Measurements from ENCODE around the gene SSBP3. TPM values are rescaled to one million over a fixed set of nuclear protein-coding genes. Genes with fewer than 3 reads are reported as not detected.

SSBP3 gene
- total RNA-seq, 2 experiments from 2014 or later = 44.4 to 49.6 TPM

- Mint-ChIP-seq H3K27ac (no peak overlapping the region), H3K4me1 (ENCODE audit: low read depth) (peaks cover 22% of the 10 kb centered on the region), H3K36me3 (no peaks in the 10 kb centered on the region), H3K27me3 (no peaks in the 10 kb centered on the region), H3K9me3 (no peaks in the 10 kb centered on the region), H3K4me3 (no peak overlapping the region)
- no peak for DNase-seq
- intact Hi-C loops (cut with micrococcal nuclease) = no loop called here
- POLR2A ChIA-PET = no interaction called here
- CTCF ChIA-PET = no interaction called here
Observed at GRCh38 chr1:54328066-54328636, 78.0 kb downstream of the SSBP3 start.

GRCh38 chr1:54327386-54328065 is 78.7 kb downstream of the SSBP3 start:
- CTCF ChIA-PET = no interaction called here

DNA sequence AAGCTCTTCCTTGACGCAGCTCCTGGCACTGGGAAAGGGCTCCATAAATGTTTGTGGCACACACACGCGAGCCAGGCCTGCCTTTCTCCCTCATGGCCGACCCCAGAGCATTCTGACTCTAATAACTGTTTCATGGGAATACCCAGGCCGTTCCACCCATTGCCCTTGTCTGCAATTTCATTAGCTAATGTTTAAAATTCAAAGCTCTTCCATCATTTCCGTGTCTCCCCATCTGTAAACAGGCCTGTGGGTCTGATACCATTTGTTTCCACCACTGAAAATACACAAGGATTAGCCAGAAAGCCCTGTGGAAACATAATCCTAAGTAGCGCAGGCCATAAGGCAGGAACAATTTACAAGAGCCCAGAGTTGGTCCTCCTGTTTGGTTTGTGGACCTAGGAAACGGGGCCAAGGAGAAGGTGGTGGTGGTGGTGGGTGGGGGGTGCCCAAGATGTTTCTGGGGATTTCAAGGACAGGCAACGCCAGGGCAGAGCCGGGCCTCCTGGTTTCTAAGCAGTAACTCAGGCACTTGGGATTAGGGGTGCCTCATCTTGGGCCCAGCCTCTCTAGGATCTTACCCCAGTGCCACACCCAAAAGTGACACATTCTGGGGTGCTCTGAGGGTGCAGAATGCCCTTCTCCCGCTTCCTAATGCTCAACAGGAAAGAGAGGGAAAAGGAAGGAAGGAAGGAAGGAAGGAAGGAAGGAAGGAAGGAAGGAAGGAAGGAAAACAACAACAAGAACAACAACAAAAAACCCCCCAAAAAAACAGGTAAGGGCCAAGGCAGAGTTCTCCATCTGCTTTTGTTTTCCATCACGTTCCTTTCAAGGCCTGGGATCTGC is 79.4 kb downstream of the SSBP3 start:
- H3K27ac Mint-ChIP-seq = no peak overlapping the region
- no peaks in the 10 kb centered on the region for H3K27me3 Mint-ChIP-seq
- DNase-seq = no peak
- H3K4me1 Mint-ChIP-seq (ENCODE audit: low read depth) = peaks cover 24% of the 10 kb centered on the region
- intact Hi-C loops (cut with micrococcal nuclease) = no loop called here
- H3K36me3 Mint-ChIP-seq = no peaks in the 10 kb centered on the region
- H3K4me3 Mint-ChIP-seq = no peak overlapping the region
- no peaks in the 10 kb centered on the region for H3K9me3 Mint-ChIP-seq
- ChIA-PET POLR2A (interaction anchor here (0.5 kb wide), 1 partner anchor 13 kb away, joined by 4 read pairs; no protein-coding TSS in a partner anchor), CTCF (interaction anchor here (0.7 kb wide), 2 partner anchors 13 to 162 kb away, joined by 3 read pairs; no protein-coding TSS in a partner anchor)

More at GRCh38 chr1:54327386-54328065, 78.7 kb downstream of the SSBP3 start:
- intact Hi-C loops (cut with micrococcal nuclease) = no loop called here
- Mint-ChIP-seq H3K27ac (no peak overlapping the region), H3K4me3 (no peak overlapping the region), H3K4me1 (ENCODE audit: low read depth) (peaks cover 21% of the 10 kb centered on the region), H3K9me3 (no peaks in the 10 kb centered on the region), H3K36me3 (no peaks in the 10 kb centered on the region), H3K27me3 (no peaks in the 10 kb centered on the region)
- no peak for DNase-seq
- POLR2A ChIA-PET = no interaction called here

GRCh38 chr1:54325703-54326461 is 80.3 kb downstream of the SSBP3 start:
- Mint-ChIP-seq H3K4me3 (no peak overlapping the region), H3K27me3 (no peaks in the 10 kb centered on the region), H3K9me3 (no peaks in the 10 kb centered on the region), H3K36me3 (no peaks in the 10 kb centered on the region), H3K4me1 (ENCODE audit: low read depth) (peaks cover 23% of the 10 kb centered on the region), H3K27ac (no peak overlapping the region)
- POLR2A ChIA-PET = interaction anchor here (0.5 kb wide), 1 partner anchor 12 kb away, joined by 4 read pairs; no protein-coding TSS in a partner anchor
- no peak for DNase-seq
- intact Hi-C loops (cut with micrococcal nuclease) = no loop called here
- CTCF ChIA-PET = interaction anchor here (0.7 kb wide), 2 partner anchors 13 to 163 kb away, joined by 3 read pairs; no protein-coding TSS in a partner anchor

DNA sequence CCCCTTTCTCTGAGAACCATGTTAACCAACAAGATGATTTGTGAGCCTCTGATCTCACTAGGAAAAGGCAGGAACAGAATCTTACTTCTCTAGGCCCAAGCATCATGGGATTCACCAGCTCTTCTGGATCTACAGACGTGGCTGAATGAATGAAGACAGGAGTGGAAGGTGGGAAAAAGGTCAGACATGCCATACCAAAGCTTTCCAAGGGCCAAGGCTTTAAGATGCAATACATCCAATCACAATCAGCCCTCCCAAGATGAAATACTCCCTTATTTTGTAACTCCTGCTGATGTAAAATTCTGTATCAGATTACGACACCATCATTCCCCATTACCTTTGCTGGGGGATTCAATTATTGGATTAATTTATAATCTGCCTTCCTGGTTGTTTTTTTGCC is 80.9 kb downstream of the SSBP3 start:
- CTCF ChIA-PET = no interaction called here
- peaks cover 23% of the 10 kb centered on the region for H3K4me1 Mint-ChIP-seq (ENCODE audit: low read depth)
- no peaks in the 10 kb centered on the region for H3K9me3 Mint-ChIP-seq
- intact Hi-C loops (cut with micrococcal nuclease) = no loop called here
- DNase-seq = no peak
- no peak overlapping the region for H3K27ac Mint-ChIP-seq
- no peaks in the 10 kb centered on the region for H3K36me3 Mint-ChIP-seq
- no peaks in the 10 kb centered on the region for H3K27me3 Mint-ChIP-seq
- no peak overlapping the region for H3K4me3 Mint-ChIP-seq
- POLR2A ChIA-PET = no interaction called here

DNA sequence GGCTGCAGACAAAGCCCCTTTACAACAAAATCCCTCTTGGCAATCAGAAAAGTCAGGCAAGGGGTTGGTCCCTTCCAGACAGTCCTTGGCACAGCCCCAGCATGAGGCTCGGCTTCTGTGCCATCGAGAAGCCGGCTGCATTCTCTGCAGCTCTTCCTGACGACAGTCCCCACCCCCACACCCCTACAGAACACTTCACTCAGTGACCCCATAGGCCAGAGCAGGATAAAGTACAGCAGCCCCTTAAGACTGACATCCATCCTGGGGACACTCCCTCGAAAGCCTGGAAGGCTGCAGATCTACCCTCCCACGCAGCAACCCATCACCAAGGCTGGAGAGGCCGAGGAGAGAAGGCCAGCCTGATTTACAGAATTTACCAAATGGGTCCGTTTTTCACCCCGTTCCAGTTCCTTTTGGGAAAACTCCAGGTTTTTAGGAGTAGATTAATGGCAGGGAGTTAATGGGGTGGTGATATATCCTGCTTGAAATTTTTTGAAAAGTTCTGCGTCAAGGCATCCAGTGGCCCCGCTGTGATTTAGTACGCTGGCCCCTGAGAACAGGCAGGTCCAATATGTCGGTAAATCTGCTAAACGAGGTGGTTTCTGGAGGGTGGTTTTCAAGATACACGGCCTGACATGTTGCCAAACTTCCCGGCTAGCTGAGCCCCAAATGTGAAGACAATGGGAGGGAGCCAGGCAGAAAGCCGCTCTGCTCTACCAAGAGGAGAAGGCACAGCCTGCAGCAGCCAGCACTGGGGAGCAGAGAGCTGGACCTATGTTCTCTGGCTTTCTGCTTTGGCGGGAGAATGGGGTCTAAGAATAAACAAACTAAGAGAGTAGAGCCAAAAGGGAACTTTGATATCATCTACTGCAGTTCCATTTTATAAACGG is 81.7 kb downstream of the SSBP3 start:
- no peak overlapping the region for H3K27ac Mint-ChIP-seq
- intact Hi-C loops (cut with micrococcal nuclease) = no loop called here
- ChIA-PET CTCF (no interaction called here), POLR2A (no interaction called here)
- no peak overlapping the region for H3K4me3 Mint-ChIP-seq
- no peaks in the 10 kb centered on the region for H3K27me3 Mint-ChIP-seq
- no peak for DNase-seq
- no peaks in the 10 kb centered on the region for H3K36me3 Mint-ChIP-seq
- no peaks in the 10 kb centered on the region for H3K9me3 Mint-ChIP-seq
- peaks cover 23% of the 10 kb centered on the region for H3K4me1 Mint-ChIP-seq (ENCODE audit: low read depth)

DNA sequence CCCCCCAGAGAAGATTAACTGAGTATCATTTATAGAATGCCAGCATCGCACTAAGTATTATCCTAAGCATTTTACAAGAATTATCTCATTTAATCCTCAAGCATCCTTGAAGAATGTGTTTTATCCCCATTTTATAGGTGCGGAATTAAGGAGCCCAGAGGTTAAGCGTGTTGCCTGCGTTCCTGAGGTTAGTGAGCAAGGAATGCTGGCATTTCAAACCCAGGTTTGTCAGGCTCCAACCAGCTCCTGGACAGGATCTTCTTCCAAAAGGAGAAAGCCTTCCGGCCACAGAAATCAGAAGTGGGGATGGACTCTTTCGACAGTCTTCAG is 82.3 kb downstream of the SSBP3 start:
- H3K4me3 Mint-ChIP-seq = no peak overlapping the region
- ChIA-PET CTCF (no interaction called here), POLR2A (no interaction called here)
- H3K4me1 Mint-ChIP-seq (ENCODE audit: low read depth) = peaks cover 23% of the 10 kb centered on the region
- H3K9me3 Mint-ChIP-seq = no peaks in the 10 kb centered on the region
- H3K36me3 Mint-ChIP-seq = no peaks in the 10 kb centered on the region
- no peak overlapping the region for H3K27ac Mint-ChIP-seq
- H3K27me3 Mint-ChIP-seq = no peaks in the 10 kb centered on the region
- intact Hi-C loops (cut with micrococcal nuclease) = no loop called here
- no peak for DNase-seq

DNA sequence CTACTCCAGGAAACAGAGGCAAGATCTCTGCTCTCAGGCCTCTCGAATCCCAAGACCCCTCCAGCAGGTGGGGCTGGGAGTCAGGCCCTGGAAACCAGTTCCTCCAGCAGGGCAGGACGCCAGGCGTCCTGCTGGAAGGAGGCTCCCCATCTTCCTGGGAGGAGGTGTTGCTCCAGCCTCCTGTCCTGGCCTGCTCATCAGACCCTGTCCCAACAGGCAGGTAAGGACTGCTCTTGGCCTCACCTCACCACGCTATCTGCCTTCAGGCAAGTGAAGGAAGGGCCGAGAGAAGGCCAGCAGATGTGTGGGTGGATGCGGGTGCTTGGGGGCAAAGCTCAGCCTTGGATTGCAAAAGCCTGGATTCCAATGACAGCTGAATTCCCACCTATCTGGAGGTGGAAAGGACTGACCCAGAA is 82.9 kb downstream of the SSBP3 start:
- no peak overlapping the region for H3K4me3 Mint-ChIP-seq
- CTCF ChIA-PET = no interaction called here
- H3K9me3 Mint-ChIP-seq = no peaks in the 10 kb centered on the region

DNA sequence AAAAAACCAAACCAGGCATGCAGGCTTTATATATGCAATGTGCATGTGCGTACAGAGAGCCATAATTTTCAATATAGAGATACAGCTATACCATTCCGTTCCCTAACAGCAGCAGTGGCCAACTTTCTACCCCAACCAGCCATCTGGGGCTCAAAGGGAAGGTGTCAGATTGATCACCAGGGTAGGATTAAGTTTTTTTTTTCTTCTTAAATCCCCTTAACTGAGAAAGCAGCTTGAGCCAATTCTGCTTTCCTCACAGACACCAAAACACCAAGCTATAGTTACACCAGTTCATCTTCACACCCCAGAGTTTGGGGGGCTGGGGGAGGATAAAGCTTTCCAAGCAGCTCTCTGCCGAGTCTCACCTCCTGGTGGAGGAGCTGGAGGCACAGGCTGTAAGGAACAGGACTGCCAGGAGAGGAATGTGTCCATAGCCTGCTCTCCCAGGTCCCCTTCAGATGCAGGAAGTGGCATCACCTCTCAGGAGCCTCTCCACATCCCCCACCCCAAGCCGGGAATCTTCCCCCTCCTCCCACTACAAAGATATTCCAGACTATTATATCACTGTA is 87.9 kb downstream of the SSBP3 start:
- DNase-seq = no peak
- no peaks in the 10 kb centered on the region for H3K36me3 Mint-ChIP-seq
- no peaks in the 10 kb centered on the region for H3K9me3 Mint-ChIP-seq
- no peaks in the 10 kb centered on the region for H3K27me3 Mint-ChIP-seq
- ChIA-PET CTCF (no interaction called here), POLR2A (no interaction called here)
- H3K4me3 Mint-ChIP-seq = no peak overlapping the region
- peaks cover 13% of the 10 kb centered on the region for H3K4me1 Mint-ChIP-seq (ENCODE audit: low read depth)
- H3K27ac Mint-ChIP-seq = no peak overlapping the region
- intact Hi-C loops (cut with micrococcal nuclease) = no loop called here

More for the DNA sequence above, 82.9 kb downstream of the SSBP3 start:
- H3K27ac Mint-ChIP-seq = no peak overlapping the region
- H3K36me3 Mint-ChIP-seq = no peaks in the 10 kb centered on the region
- no peak for DNase-seq
- H3K27me3 Mint-ChIP-seq = no peaks in the 10 kb centered on the region
- POLR2A ChIA-PET = no interaction called here
- peaks cover 23% of the 10 kb centered on the region for H3K4me1 Mint-ChIP-seq (ENCODE audit: low read depth)
- intact Hi-C loops (cut with micrococcal nuclease) = no loop called here

DNA sequence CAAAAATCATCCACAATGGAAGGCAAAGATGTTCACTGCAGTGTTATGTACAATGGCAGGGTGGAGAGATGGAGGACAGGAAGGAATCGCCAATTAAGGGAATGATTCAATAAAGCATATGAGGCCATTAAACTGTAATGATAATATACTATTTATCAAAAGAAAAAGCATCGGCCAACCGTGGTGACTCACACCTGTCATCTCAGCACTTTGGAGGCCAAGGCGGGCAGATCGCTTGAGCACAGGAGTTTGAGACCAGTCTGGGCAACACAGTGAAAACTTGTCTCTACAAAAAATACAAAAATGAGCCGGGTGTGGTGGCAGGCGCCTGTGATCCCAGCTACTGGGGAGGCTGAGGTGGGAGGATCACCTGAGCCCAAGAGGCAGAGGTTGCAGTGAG is 89.1 kb downstream of the SSBP3 start:
- ChIA-PET CTCF (no interaction called here), POLR2A (no interaction called here)
- DNase-seq = no peak
- intact Hi-C loops (cut with micrococcal nuclease) = no loop called here
- H3K36me3 Mint-ChIP-seq = no peaks in the 10 kb centered on the region
- peaks cover 20% of the 10 kb centered on the region for H3K4me1 Mint-ChIP-seq (ENCODE audit: low read depth)
- no peaks in the 10 kb centered on the region for H3K27me3 Mint-ChIP-seq
- H3K27ac Mint-ChIP-seq = no peak overlapping the region
- H3K9me3 Mint-ChIP-seq = no peaks in the 10 kb centered on the region
- no peak overlapping the region for H3K4me3 Mint-ChIP-seq

- H3K36me3 Mint-ChIP-seq = no peaks in the 10 kb centered on the region
- H3K9me3 Mint-ChIP-seq = no peaks in the 10 kb centered on the region
- CTCF ChIA-PET = no interaction called here
- intact Hi-C loops (cut with micrococcal nuclease) = no loop called here
- H3K4me1 Mint-ChIP-seq (ENCODE audit: low read depth) = peaks cover 34% of the 10 kb centered on the region
- POLR2A ChIA-PET = no interaction called here
- no peak overlapping the region for H3K4me3 Mint-ChIP-seq
- H3K27ac Mint-ChIP-seq = no peak overlapping the region
- H3K27me3 Mint-ChIP-seq = no peaks in the 10 kb centered on the region
- no peak for DNase-seq
Observed at GRCh38 chr1:54315099-54315498, 91.1 kb downstream of the SSBP3 start.
